Measurements from ENCODE around the gene ZNF451.
"Not testable (repeated sequence)": the region's sequence is repeated elsewhere in the genome, so short reads cannot be mapped to it uniquely, and the experiment has no call there.

The ZNF451 gene

GRCh38 chr6:57089687-57090457 lies at the start of gene ZNF451:
ZNF451 (plus strand) TSS chr6:57090188; CDS start chr6:57090254, 66 bp downstream.
- DNase-seq = peak; percentile 95

- not testable (repeated sequence) for DNase-seq
Observed at GRCh38 chr6:57044061-57044460, 45.9 kb upstream of the ZNF451 start.

GRCh38 chr6:57044568-57044967 lies 45.4 kb upstream of the ZNF451 start:
- no peak for DNase-seq

- peak; percentile 69 for DNase-seq
Observed at GRCh38 chr6:57046332-57047256, 43.4 kb upstream of the ZNF451 start, which contains the start of gene KIAA1586. KIAA1586 (plus strand) TSS chr6:57046693; CDS start chr6:57046756, 63 bp downstream.

- DNase-seq = not testable (repeated sequence)
Observed at GRCh38 chr6:57047257-57047585, 42.8 kb upstream of the ZNF451 start.

GRCh38 chr6:57047859-57048258 lies 42.1 kb upstream of the ZNF451 start:
- DNase-seq = not testable (repeated sequence)

- DNase-seq = no peak
Observed at GRCh38 chr6:57048577-57048976, 41.4 kb upstream of the ZNF451 start.

GRCh38 chr6:57063847-57064246 lies 26.1 kb upstream of the ZNF451 start:
- no peak for DNase-seq

GRCh38 chr6:57064809-57065208 lies 25.2 kb upstream of the ZNF451 start:
- DNase-seq = no peak

- DNase-seq = no peak
Observed at GRCh38 chr6:57068061-57068460, 21.9 kb upstream of the ZNF451 start.

- no peak for DNase-seq
Observed at GRCh38 chr6:57069228-57069627, 20.8 kb upstream of the ZNF451 start.

GRCh38 chr6:57069920-57070331 lies 20.1 kb upstream of the ZNF451 start:
- no peak for DNase-seq

GRCh38 chr6:57072108-57072507 lies 17.9 kb upstream of the ZNF451 start:
- no peak for DNase-seq

GRCh38 chr6:57074383-57074782 lies 15.6 kb upstream of the ZNF451 start:
- DNase-seq = no peak

- no peak for DNase-seq
Observed at GRCh38 chr6:57075092-57075491, 14.9 kb upstream of the ZNF451 start.

- no peak for DNase-seq
Observed at GRCh38 chr6:57078531-57079207, 11.3 kb upstream of the ZNF451 start.

GRCh38 chr6:57085471-57085870 lies 4.5 kb upstream of the ZNF451 start:
- DNase-seq = no peak

GRCh38 chr6:57086843-57087242 lies 3.1 kb upstream of the ZNF451 start:
- DNase-seq = no peak

GRCh38 chr6:57087916-57088315 lies 2.1 kb upstream of the ZNF451 start:
- DNase-seq = no peak

GRCh38 chr6:57089265-57089664 lies 723 bp upstream of the ZNF451 start:
- DNase-seq = no peak

GRCh38 chr6:57090458-57091067 lies 575 bp downstream of the ZNF451 start:
- DNase-seq = not testable (repeated sequence)

- DNase-seq = not testable (repeated sequence)
Observed at GRCh38 chr6:57091375-57091774, 1.4 kb downstream of the ZNF451 start.

- no peak for DNase-seq
Observed at GRCh38 chr6:57094689-57095088, 4.7 kb downstream of the ZNF451 start.
